ENCODE data around the gene PHF20.

GRCh38 chr20:35738410-35739179 lies 33.2 kb upstream of the PHF20 start:
- TF ChIP-seq CTCF (conservative IDR thresholded peaks at IDR 0.05 in 1 of 2, IDR thresholded peaks at IDR 0.05 in 1 of 2; ENCODE audit: extremely low read depth in 1 of 2, insufficient read depth in 1 of 2, low read depth in 1 of 2, low read length in 2 of 2) (no peak), EZH2 (IDR thresholded peaks at IDR 0.05; ENCODE audit: borderline replicate concordance, low read length) (no peak)
